K562 (cell line): Measurements from ENCODE around the gene ZNRF3. TPM values are rescaled to one million over a fixed set of nuclear protein-coding genes. Genes with fewer than 3 reads are reported as not detected.

Experiments used
- ATAC-seq: fragments of 200-7000 bp; cut with Tn5 transposase; 3 replicates; pipeline ENCODE4 v1.9.1; 2020; ENCODE audit warnings: moderate library complexity
- Bru-seq: library from RNA; stranded (reverse); fragments of 400-500 nt; gene quantifications from one replicate; lab custom pipeline; 2021; lab: Mats Ljungman, UMichigan
- BruChase-seq, 2 experiments: library from RNA; stranded (reverse); fragments of 400-500 nt; gene quantifications; one replicate each; lab custom pipeline; 2021; lab: Mats Ljungman, UMichigan
- BruUV-seq: library from RNA; stranded (reverse); fragments of 400-500 nt; replicated peaks from 2 replicates; lab custom pipeline; 2021; lab: Mats Ljungman, UMichigan
- CTCF ChIA-PET: fragments of 300-600 bp; formaldehyde crosslinking; extraction: SDS; loops from one replicate; lab custom pipeline; 2021; ENCODE audit warnings: low intra/inter-chr PET ratio; lab: Yijun Ruan, JAX
- POLR2A ChIA-PET: fragments of 300-600, 350-650 bp; sonication (Branson Sonifier 250); formaldehyde crosslinking; extraction: SDS; loops from one replicate; lab custom pipeline; 2021; ENCODE audit warnings: antibody characterized with exemption, inconsistent platforms; lab: Yijun Ruan, JAX
- DNase-seq, 4 experiments: peaks; one replicate each; pipeline versions ENCODE4 v3.0.0 to v3.0.0-alpha.2; 2011 to 2018; ENCODE audit warnings: low spot score in 3 of 4, mixed read lengths in 3 of 4; ENCODE audit errors: extremely low read depth in 1 of 4
- FAIRE-seq: peaks from 2 replicates; lab custom pipeline; 2011; peaks lifted over from hg19 to GRCh38; lab: Jason Lieb, UNC
- H2AFZ ChIP-seq: 2 replicates; pipeline ENCODE4 v1.6.0; 2011; ENCODE audit warnings: low read depth, low read length, control low read depth, inconsistent platforms
- H3K27ac ChIP-seq: fragments of 200-600 bp; 3 replicates; pipeline ENCODE4 v1.8.0; 2011; ENCODE audit warnings: low read depth, mild to moderate bottlenecking, control low read depth, inconsistent platforms, low read length, moderate library complexity, mixed read lengths; ENCODE audit errors: extremely low read depth
- H3K27me3 ChIP-seq, 2 experiments: fragments of 300-600 bp in 1 of 2; 2 replicates in 1 of 2; 3 replicates in 1 of 2; pipeline versions ENCODE4 v1.6.0 to v1.8.0; 2011; ENCODE audit warnings: inconsistent platforms in 2 of 2, low read length in 2 of 2, mild to moderate bottlenecking in 1 of 2, mixed read lengths in 1 of 2, moderate library complexity in 1 of 2; ENCODE audit not compliant: control insufficient read depth in 2 of 2, insufficient read depth in 2 of 2
- H3K36me3 ChIP-seq: fragments of 300-600 bp; 3 replicates; pipeline ENCODE4 v1.8.0; 2011; ENCODE audit warnings: mild to moderate bottlenecking, low read length, inconsistent platforms; ENCODE audit not compliant: control insufficient read depth, insufficient read depth
- H3K4me1 ChIP-seq, 2 experiments: fragments of 200-600 bp in 1 of 2; replicated peaks in 1 of 2; 2 replicates in 1 of 2; 3 replicates in 1 of 2; pipeline versions ENCODE4 v1.5.1 to v1.8.0; 2011; ENCODE audit warnings: inconsistent platforms in 2 of 2, low read length in 2 of 2, mild to moderate bottlenecking in 1 of 2, mixed read lengths in 1 of 2, moderate library complexity in 1 of 2; ENCODE audit not compliant: control insufficient read depth in 2 of 2, insufficient read depth in 2 of 2
- H3K4me2 ChIP-seq: 2 replicates; pipeline ENCODE4 v1.6.1; 2011; ENCODE audit warnings: low read length, control low read depth, inconsistent platforms, mixed read lengths; ENCODE audit not compliant: insufficient read depth
- H3K4me3 ChIP-seq: fragments of 200-600 bp; sonication (generic), shearing (Covaris generic); 2 replicates; pipeline ENCODE4 v1.5.1; 2016; ENCODE audit warnings: control low read depth, inconsistent platforms
- H3K79me2 ChIP-seq: fragments of 200-600 bp; 3 replicates; pipeline ENCODE4 v1.8.0; 2011; ENCODE audit warnings: low read length, inconsistent platforms; ENCODE audit not compliant: control insufficient read depth, insufficient read depth
- H3K9ac ChIP-seq, 2 experiments: 2 replicates each; pipeline versions ENCODE4 v1.6.0 to v1.6.1; 2011; ENCODE audit warnings: low read depth in 2 of 2, low read length in 2 of 2, control low read depth in 1 of 2, inconsistent platforms in 1 of 2, mild to moderate bottlenecking in 1 of 2, mixed read lengths in 1 of 2; ENCODE audit not compliant: insufficient read depth in 1 of 2
- H3K9me1 ChIP-seq: one replicate; pipeline ENCODE4 v1.6.0; 2011; ENCODE audit warnings: inconsistent platforms, mild to moderate bottlenecking, low read length, moderate library complexity; ENCODE audit not compliant: control insufficient read depth, insufficient read depth
- H3K9me3 ChIP-seq: replicated peaks from 2 replicates; pipeline ENCODE4 v1.5.1; 2011; ENCODE audit warnings: low read depth, low read length, inconsistent platforms; ENCODE audit not compliant: control insufficient read depth, insufficient read depth
- H4K20me1 ChIP-seq: replicated peaks from 2 replicates; pipeline ENCODE4 v1.6.1; 2011; ENCODE audit warnings: low read length, inconsistent platforms, mixed read lengths; ENCODE audit not compliant: control insufficient read depth, insufficient read depth
- CREM ChIP-seq: IDR thresholded peaks from 2 replicates; pipeline ENCODE4 v1.6.1; 2014; ENCODE audit warnings: antibody characterized with exemption, low read depth
- DIDO1 ChIP-seq: fragments of 450-650 bp; IDR thresholded peaks from 2 replicates; pipeline ENCODE4 v1.6.1; 2016; ENCODE audit warnings: low read depth, missing biosample characterization, missing genetic modification characterization
- EP400 ChIP-seq: fragments of 450-650 bp; IDR thresholded peaks from 2 replicates; pipeline ENCODE4 v1.6.1; 2017; ENCODE audit warnings: antibody characterized with exemption, mild to moderate bottlenecking, moderate library complexity
- MAZ ChIP-seq, 2 experiments: fragments of 450-650 bp in 1 of 2; sonication (generic) in 1 of 2; formaldehyde crosslinking; IDR thresholded peaks in 1 of 2; conservative IDR thresholded peaks in 1 of 2; 2 replicates each; pipeline versions ENCODE4 v1.4.0 to v1.5.0; 2020; ENCODE audit warnings: mild to moderate bottlenecking in 1 of 2, missing genetic modification reagents in 1 of 2
- NR2C2 ChIP-seq, 2 experiments: fragments of 200-800 bp in 1 of 2; sonication (Bioruptor generic) in 1 of 2; sonication (generic) in 1 of 2; formaldehyde crosslinking in 1 of 2; IDR thresholded peaks; 2 replicates each; pipeline versions ENCODE4 v1.6.1 to v1.8.0; 2016 to 2022; ENCODE audit warnings: mild to moderate bottlenecking in 1 of 2, missing compliant biosample characterization in 1 of 2, missing genetic modification characterization in 1 of 2, missing genetic modification reagents in 1 of 2
- POLR2A ChIP-seq: fragments of 450-650 bp; conservative IDR thresholded peaks from 2 replicates; pipeline ENCODE4 v1.6.1; 2016
- RB1 ChIP-seq: fragments of 450-650 bp; IDR thresholded peaks from 2 replicates; pipeline ENCODE4 v1.6.1; 2017; ENCODE audit warnings: low read depth, mild to moderate bottlenecking
- SP1 ChIP-seq: sonication (generic); formaldehyde crosslinking; IDR thresholded peaks from 2 replicates; pipeline ENCODE4 v1.8.1; 2022; ENCODE audit warnings: mild to moderate bottlenecking, missing genetic modification reagents
- TOE1 ChIP-seq, 2 experiments: fragments of 450-650 bp in 1 of 2; sonication (generic) in 1 of 2; formaldehyde crosslinking in 1 of 2; IDR thresholded peaks; 2 replicates each; pipeline versions ENCODE4 v1.7.1 to v1.8.0; 2016 to 2022; ENCODE audit warnings: borderline replicate concordance in 2 of 2, mild to moderate bottlenecking in 2 of 2, antibody characterized with exemption in 1 of 2, inconsistent platforms in 1 of 2, low read depth in 1 of 2, missing genetic modification reagents in 1 of 2, moderate library complexity in 1 of 2
- YY1 ChIP-seq, 3 experiments: IDR thresholded peaks; 2 replicates each; pipeline ENCODE4 v1.6.1; 2011; ENCODE audit warnings: low read length in 2 of 3, mild to moderate bottlenecking in 2 of 3, moderate library complexity in 2 of 3, borderline replicate concordance in 1 of 3, control low read depth in 1 of 3, low read depth in 1 of 3; ENCODE audit not compliant: insufficient read depth in 3 of 3, insufficient replicate concordance in 2 of 3, control insufficient read depth in 1 of 3, insufficient read length in 1 of 3; ENCODE audit errors: extremely low read depth in 1 of 3
- WGBS: fragments of 100-300 bp; shearing (Covaris generic); methylation state at CpG from one replicate; pipeline ENCODE4 v1.1.6; 2016; ENCODE audit warnings: low coverage, mixed read lengths; ENCODE audit not compliant: insufficient coverage; ENCODE audit errors: missing lambda C conversion rate; 5-methylcytosine and 5-hydroxymethylcytosine counted together
- in situ Hi-C: fragments of 300-500 bp; cut with MboI; formaldehyde crosslinking; loops from 4 replicates; pipeline ENCODE4 v1.15.0; 2018; ENCODE audit warnings: inconsistent platforms, mixed read lengths
- intact Hi-C: fragments of 100-400 bp; cut with micrococcal nuclease; formaldehyde crosslinking; loops from 2 replicates; pipeline ENCODE4 v1.14.2; 2022
- long read RNA-seq, 3 experiments: library from polyadenylated mRNA in 2 of 3; library from RNA in 1 of 3; unstranded in 2 of 3; stranded (forward) in 1 of 3; transcript quantifications; one replicate each; pipeline ENCODE4 v2.0.0, GENCODE V29; 2019 to 2022
- polyA minus RNA-seq, 3 experiments: library from RNA; depleted of rRNA, polyadenylated mRNA; stranded (reverse); fragments of >200 nt; gene quantifications; 2 replicates each; pipeline ENCODE4 v1.2.3, GENCODE V29; 2011
- polyA plus RNA-seq, 8 experiments: library from polyadenylated mRNA; depleted of rRNA in 4 of 8; stranded (reverse) in 5 of 8; unstranded in 3 of 8; fragments of >200 nt; fragmentation: Nextera tagmentation in 2 of 8; fragmentation: Illumina TruSeq in 1 of 8; extraction: Ambion mirVana in 2 of 8; extraction: Trizol in 1 of 8; gene quantifications; 2 replicates each; pipeline versions ENCODE4 v1.2.1 to v1.2.3, GENCODE V29; 2011 to 2014; ENCODE audit warnings: inconsistent platforms in 1 of 8, missing spikeins in 1 of 8
- total RNA-seq, 7 experiments: library from RNA; depleted of rRNA in 6 of 7; stranded (reverse); fragments of >200 nt in 6 of 7; fragmentation: Illumina TruSeq in 2 of 7; extraction: Trizol in 2 of 7; gene quantifications; 2 replicates each; pipeline versions ENCODE4 v1.2.1 to v1.2.3, GENCODE V29; 2011 to 2021; ENCODE audit warnings: low replicate concordance in 1 of 7
- TF ChIP-seq, protein P1 (sequence below): fragments of 250-450 bp; sonication (Bioruptor Pico); IDR thresholded peaks from 2 replicates; pipeline ENCODE4 v1.4.0; 2020; ENCODE audit warnings: mild to moderate bottlenecking

ZNRF3 gene
- 2.4 and 5.4 TPM in 2 replicates for total RNA-seq (2011; cell fraction: chromatin; rRNA removed; ENCODE audit: low replicate concordance)
- total RNA-seq (2011; cell fraction: nucleolus; rRNA removed), result 7.5 and 8.0 TPM in 2 replicates
- total RNA-seq (2011; cell fraction: nucleoplasm; rRNA removed), result 4.6 and 5.8 TPM in 2 replicates
- total RNA-seq (2014; rRNA removed) (2.6 and 3.5 TPM in 2 replicates), total RNA-seq (2014; rRNA removed; fragmentation: Illumina TruSeq; extraction: Trizol) (1.5 and 1.6 TPM in 2 replicates), total RNA-seq (2015; rRNA removed; fragmentation: Illumina TruSeq; extraction: Trizol) (2.0 and 2.3 TPM in 2 replicates), total RNA-seq (2021) (5.9 and 6.1 TPM in 2 replicates), polyA plus RNA-seq (2011; rRNA removed) (1.0 and 1.1 TPM in 2 replicates), polyA plus RNA-seq (2014; fragmentation: Illumina TruSeq; extraction: Trizol) (1.7 and 2.4 TPM in 2 replicates), polyA plus RNA-seq (2014; fragmentation: Nextera tagmentation; extraction: Ambion mirVana) (under 1 TPM; 0.41 to 0.58 TPM), polyA plus RNA-seq (2014; rRNA removed) (2.9 and 4.2 TPM in 2 replicates), polyA minus RNA-seq (2011; rRNA and poly(A)+ RNA removed) (1.3 and 1.4 TPM in 2 replicates), Bru-seq, nascent RNA (percentile 61 among the genes with signal in this experiment), BruChase-seq, experiment 1, labeled RNA remaining after a 2-hour chase (percentile 66 among the genes with signal in this experiment), BruChase-seq, experiment 2, labeled RNA remaining after a 6-hour chase (percentile 59 among the genes with signal in this experiment)
- 1.3 and 3.8 TPM in 2 replicates for polyA plus RNA-seq (2011; cell fraction: cytosol; rRNA removed)
- polyA plus RNA-seq (2011; cell fraction: nucleus; rRNA removed), result 1.4 and 3.9 TPM in 2 replicates
- 1.9 and 2.3 TPM in 2 replicates for polyA plus RNA-seq (2012)
- 2.4 and 3.9 TPM in 2 replicates for polyA minus RNA-seq (2011; cell fraction: cytosol; rRNA and poly(A)+ RNA removed)
- polyA minus RNA-seq (2011; cell fraction: nucleus; rRNA and poly(A)+ RNA removed), result 1.6 and 2.0 TPM in 2 replicates
- long read RNA-seq, experiment 1, full-length matches to known transcripts, result 4 of 47 reads
- long read RNA-seq, experiment 1, partial matches to known transcripts, result 39 of 47 reads
- long read RNA-seq, experiment 1, other reads (novel, unspliced or antisense), result 4 of 47 reads
- long read RNA-seq, experiment 2, result 0 reads
- long read RNA-seq, experiment 3, partial matches to known transcripts, result 4 of 4 reads
- long read RNA-seq, experiment 3, other reads (novel, unspliced or antisense), result 0 of 4 reads

DNA sequence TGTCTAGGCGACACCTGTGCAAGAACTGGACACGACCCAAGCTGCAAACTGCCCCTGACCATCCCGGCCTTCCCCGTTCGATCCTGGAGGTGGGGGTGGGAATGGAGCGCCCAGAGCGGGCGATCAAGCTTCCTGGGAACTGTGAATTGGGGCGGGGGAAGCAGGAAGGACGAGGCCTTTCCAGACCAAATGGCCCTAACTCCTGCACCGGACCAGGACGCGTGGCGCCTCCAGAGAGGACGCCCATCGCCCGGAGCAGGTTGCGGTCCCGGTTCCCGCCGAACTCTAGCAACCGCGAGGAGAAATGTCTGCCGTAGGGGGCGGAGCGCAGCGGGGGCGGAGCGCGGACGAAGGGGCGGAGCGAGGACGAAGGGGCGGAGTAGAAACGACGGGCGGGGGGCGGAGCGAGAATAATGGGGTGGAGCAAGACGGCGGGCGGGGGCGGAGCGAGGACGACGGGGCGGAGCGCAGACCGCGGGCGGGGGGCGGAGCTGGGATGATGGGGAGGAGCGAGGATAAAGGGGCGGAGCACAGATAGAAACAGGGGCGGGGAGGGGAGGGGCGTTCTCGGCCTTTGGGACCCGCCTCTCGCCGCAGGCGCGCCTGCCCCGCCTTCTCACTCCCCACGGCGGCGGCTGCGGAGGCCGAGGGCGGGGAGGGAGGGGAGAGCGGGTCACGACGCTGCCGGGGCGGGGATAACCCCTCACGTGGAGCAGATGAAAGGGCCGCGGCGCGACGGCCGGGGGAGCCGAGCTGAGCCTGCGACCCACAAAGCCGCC lies at the start of gene ZNRF3:
Gene ZNRF3, plus strand, starts transcription at position 695 of the 779 bp plus-strand sequence. CDS start 195 bp downstream, outside the sequence.
- peaks cover 38% of the 10 kb centered on the region for H3K79me2 ChIP-seq
- peak within 1 kb of the TSS; percentile 93 for H2AFZ ChIP-seq
- peaks cover 16 to 21% of the 10 kb centered on the region in 2 experiments; a peak in 4 of 5 replicates for H3K4me1 ChIP-seq
- FAIRE-seq (peak; percentile 75), ATAC-seq (peak; percentile 92), DNase-seq (peak; percentile 89 to 92 (median 91))
- ChIA-PET POLR2A (interaction anchor here (0.5 to 2.0 kb wide), 4 partner anchors 9 to 147 kb away, joined by 3 to 6 read pairs (median 3); no protein-coding TSS in a partner anchor), CTCF (no interaction called here)
- H3K27me3 ChIP-seq, result no peaks in the 10 kb centered on the region
- no peaks in the 10 kb centered on the region for H3K9me3 ChIP-seq
- intact Hi-C loops (loop anchor here (10.0 kb wide), 1 partner anchor 382 kb away; the partner anchor contains the start of genes EWSR1 and RHBDD3), in situ Hi-C loops (no loop called here)
- 0% methylated on average over 24 of the region's 85 CpGs for WGBS
- no TSS peak for BruUV-seq
- peak within 1 kb of the TSS; percentile 75 to 92 for H3K9ac ChIP-seq
- peak within 1 kb of the TSS; percentile 56 for H3K4me3 ChIP-seq
- H3K4me2 ChIP-seq, result peak within 1 kb of the TSS; percentile 89
- H4K20me1 ChIP-seq, result peaks cover 3% of the 10 kb centered on the region; the same call in 1 of the 2 replicates
- H3K36me3 ChIP-seq, result no peaks in the 10 kb centered on the region
- no peaks in the 10 kb centered on the region for H3K9me1 ChIP-seq
- peak within 1 kb of the TSS; percentile 85 for H3K27ac ChIP-seq
- peak in 2 of 3 experiments; percentile 64 to 84 for TF ChIP-seq YY1 (IDR thresholded peaks at IDR 0.05; ENCODE audit: borderline replicate concordance in 1 of 3, control insufficient read depth in 1 of 3, extremely low read depth in 1 of 3, insufficient read depth in 3 of 3, insufficient read length in 1 of 3, insufficient replicate concordance in 2 of 3, low read depth in 1 of 3, low read length in 2 of 3)
- TF ChIP-seq, protein P1, sequence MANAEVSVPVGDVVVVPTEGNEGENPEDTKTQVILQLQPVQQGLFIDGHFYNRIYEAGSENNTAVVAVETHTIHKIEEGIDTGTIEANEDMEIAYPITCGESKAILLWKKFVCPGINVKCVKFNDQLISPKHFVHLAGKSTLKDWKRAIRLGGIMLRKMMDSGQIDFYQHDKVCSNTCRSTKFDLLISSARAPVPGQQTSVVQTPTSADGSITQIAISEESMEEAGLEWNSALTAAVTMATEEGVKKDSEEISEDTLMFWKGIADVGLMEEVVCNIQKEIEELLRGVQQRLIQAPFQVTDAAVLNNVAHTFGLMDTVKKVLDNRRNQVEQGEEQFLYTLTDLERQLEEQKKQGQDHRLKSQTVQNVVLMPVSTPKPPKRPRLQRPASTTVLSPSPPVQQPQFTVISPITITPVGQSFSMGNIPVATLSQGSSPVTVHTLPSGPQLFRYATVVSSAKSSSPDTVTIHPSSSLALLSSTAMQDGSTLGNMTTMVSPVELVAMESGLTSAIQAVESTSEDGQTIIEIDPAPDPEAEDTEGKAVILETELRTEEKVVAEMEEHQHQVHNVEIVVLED (CRISPR knock-in tag), result peak; percentile 52
- TF ChIP-seq EP400, result peak; percentile 75
- peak; percentile 9; the same call in 1 of the 2 replicates for TF ChIP-seq DIDO1 (tag)
- peak; percentile 17 for TF ChIP-seq CREM
- TF ChIP-seq NR2C2 (CRISPR knock-in tag; IDR thresholded peaks at IDR 0.05), result no peak
- peak; percentile 80 for TF ChIP-seq NR2C2 (tag; IDR thresholded peaks at IDR 0.05)
- peak; percentile 75 for TF ChIP-seq SP1 (CRISPR knock-in tag)
- peak; percentile 87 for TF ChIP-seq POLR2A
- TF ChIP-seq MAZ (CRISPR knock-in tag; conservative IDR thresholded peaks at IDR 0.05 in 1 of 2, IDR thresholded peaks at IDR 0.05 in 1 of 2), result peak; percentile 17 to 76
- no peak for TF ChIP-seq TOE1 (IDR thresholded peaks at IDR 0.05; ENCODE audit: borderline replicate concordance)
- TF ChIP-seq TOE1 (CRISPR knock-in tag; IDR thresholded peaks at IDR 0.05; ENCODE audit: borderline replicate concordance, low read depth), result no peak
- TF ChIP-seq RB1, result peak; percentile 62
